ENCODE measurements around the gene RIPOR1.
A peak's percentile ranks its signal among the peaks of the same experiment; 100 is the strongest.

The RIPOR1 gene

DNA sequence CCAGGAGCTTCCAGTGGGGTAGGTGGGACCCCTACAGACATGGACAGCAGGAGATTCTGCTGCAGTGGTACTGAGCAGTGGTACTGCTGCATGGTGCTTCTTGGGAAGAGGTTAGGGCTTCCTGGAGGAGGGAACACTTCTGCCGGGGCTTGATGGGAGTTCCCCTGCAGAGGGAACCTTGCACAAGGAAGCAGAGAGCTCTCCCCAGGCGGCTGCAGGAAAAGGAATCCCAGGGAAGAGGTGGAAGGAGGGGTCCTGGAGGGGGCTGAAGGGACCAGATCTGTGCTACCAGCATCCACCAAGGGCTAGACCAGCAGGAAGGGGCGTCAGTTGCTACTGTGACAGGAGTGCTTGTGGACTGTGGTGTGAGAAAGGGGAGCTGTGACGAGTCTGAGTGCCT, 10.6 kb downstream of the RIPOR1 start:
- no peak for DNase-seq

DNA sequence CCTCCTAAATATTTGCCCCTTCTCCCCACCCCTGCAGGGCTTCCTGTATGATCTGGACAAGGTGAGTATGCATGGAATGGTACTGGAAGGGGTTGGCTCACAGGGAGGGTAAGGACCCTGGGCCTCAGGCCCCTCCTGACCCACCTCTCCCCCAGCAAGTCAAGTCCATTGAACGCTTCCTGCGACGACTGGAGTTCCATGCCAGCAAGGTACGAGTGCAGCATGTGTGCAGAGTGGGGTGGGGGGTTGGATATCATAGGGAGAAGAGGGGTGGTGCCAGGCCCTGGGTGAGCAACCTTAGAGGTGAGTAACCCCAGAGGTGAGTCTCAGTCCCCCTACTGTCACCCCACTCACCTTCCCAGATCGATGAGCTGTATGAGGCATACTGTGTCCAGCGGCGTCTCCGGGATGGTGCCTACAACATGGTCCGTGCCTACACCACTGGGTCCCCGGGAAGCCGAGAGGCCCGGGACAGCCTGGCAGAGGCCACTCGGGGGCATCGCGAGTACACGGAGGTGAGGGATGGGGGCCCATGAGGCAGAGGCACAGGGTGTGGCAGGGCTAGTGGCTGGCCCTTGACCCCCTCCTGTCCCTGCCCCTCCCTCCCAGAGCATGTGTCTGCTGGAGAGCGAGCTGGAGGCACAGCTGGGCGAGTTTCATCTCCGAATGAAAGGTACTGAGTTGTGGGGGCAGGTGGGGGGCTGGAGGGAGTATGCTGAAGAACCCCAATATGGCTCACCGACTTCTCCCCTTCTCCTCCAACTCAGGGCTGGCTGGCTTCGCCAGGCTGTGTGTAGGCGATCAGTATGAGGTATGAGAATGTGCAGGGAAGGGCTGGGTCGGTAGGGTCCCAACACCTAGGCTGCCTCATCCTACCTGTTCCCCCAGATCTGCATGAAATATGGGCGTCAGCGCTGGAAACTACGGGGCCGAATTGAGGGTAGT, 11.3 kb downstream of the RIPOR1 start:
- DNase-seq = peak in 1 of 56 donors; percentile 20

- no peak for DNase-seq
Measured at GRCh38 chr16:67540756-67541155, 12.1 kb downstream of the RIPOR1 start.

- no peak for DNase-seq
Measured at GRCh38 chr16:67541391-67542263, 13.0 kb downstream of the RIPOR1 start.

DNA sequence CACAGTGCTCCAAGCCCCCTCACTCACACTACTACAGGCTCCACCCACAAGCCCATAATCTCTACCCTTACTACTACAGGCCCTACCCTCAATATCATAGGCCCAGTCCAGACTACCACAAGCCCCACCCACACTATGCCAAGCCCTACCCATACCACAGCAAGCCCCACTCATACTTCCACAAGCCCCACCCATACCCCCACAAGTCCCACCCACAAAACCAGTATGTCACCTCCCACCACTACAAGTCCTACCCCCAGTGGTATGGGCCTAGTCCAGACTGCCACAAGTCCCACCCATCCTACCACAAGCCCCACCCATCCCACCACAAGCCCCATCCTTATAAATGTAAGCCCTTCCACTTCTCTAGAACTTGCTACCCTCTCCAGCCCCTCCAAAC, 13.8 kb downstream of the RIPOR1 start:
- DNase-seq = peak in 1 of 56 donors; percentile 34

GRCh38 chr16:67543036-67543435, 14.4 kb downstream of the RIPOR1 start:
- DNase-seq = no peak

DNA sequence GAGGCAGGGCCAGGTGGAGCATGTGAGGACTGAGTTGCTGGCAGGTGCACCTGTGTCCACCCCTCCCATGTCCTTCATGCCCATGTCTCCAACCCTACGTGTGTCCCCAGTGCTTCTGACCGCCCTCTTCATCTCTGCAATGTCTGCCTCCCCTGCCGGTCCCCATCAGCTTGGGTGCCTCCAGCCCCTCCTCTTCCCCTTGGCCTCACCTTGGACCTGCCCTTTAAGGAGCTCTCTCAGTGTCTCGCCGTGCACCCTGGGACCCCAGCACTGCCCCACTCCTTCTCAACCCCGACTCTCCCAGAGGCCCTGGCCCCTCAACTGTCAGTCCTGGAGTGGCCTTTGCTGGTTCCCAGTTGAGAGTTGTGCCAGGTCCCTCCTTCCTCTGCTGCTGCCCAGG, 15.0 kb downstream of the RIPOR1 start:
- DNase-seq = no peak

DNA sequence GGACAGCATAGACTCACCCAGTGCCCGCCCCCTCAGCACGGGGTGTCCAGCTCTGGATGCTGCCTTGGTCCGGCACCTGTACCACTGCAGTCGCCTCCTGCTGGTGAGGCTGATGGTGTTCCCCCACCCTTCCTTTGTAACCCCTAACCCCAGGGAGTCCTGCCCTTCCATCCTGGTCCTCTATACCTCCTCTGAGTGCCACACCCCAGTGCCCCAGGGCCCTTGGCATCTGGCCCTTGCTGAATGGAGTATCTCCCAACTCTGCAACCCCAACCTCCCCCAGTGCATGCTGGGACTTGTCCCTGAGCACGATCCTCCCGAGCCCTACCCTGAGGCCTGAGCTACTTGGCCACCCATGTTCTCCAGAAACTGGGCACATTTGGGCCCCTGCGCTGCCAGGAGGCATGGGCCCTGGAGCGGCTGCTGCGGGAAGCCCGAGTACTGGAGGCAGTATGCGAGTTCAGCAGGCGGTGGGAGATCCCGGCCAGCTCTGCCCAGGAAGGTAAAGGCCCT, 15.8 kb downstream of the RIPOR1 start:
- DNase-seq = no peak

DNA sequence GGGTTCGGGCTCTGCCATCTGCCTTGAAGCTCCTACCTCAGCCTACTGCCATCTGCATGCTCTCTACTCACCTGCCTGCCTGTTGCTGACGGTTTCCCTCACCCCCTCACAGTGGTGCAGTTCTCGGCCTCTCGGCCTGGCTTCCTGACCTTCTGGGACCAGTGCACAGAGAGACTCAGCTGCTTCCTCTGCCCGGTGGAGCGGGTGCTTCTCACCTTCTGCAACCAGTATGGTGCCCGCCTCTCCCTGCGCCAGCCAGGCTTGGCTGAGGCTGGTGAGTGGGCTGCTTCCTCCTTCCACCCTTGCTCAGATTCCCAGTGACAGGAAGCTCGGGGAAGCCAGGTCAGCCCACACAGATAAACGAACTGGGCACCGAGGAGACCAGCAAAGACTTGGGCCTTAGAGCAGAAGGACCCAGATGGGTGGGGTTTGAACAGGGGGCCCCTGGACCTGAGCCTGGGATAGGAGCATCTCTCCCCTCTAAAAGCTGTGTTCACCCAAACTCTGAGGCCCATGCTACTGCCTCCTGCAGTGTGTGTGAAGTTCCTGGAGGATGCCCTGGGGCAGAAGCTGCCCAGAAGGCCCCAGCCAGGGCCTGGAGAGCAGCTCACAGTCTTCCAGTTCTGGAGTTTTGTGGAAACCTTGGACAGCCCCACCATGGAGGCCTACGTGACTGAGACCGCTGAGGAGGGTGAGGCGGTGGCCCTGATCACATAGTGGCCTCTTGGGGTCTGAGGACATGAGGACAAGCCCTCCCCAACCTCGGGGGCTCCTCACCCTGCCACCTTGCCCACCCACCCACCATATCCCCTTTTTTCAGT, 16.4 kb downstream of the RIPOR1 start:
- DNase-seq = no peak

DNA sequence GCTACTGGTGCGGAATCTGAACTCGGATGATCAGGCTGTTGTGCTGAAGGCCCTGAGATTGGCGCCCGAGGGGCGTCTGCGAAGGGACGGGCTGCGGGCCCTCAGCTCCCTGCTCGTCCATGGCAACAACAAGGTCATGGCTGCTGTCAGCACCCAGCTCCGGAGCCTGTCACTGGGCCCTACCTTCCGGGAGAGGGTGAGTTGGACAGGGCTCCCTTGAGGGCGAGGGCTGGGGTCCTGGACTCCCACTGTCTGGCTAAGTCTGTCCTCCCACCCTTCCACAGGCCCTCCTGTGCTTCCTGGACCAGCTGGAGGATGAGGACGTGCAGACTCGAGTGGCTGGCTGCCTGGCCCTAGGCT, 17.0 kb downstream of the RIPOR1 start:
- no peak for DNase-seq

GRCh38 chr16:67546091-67546501, 17.5 kb downstream of the RIPOR1 start:
- no peak for DNase-seq

DNA sequence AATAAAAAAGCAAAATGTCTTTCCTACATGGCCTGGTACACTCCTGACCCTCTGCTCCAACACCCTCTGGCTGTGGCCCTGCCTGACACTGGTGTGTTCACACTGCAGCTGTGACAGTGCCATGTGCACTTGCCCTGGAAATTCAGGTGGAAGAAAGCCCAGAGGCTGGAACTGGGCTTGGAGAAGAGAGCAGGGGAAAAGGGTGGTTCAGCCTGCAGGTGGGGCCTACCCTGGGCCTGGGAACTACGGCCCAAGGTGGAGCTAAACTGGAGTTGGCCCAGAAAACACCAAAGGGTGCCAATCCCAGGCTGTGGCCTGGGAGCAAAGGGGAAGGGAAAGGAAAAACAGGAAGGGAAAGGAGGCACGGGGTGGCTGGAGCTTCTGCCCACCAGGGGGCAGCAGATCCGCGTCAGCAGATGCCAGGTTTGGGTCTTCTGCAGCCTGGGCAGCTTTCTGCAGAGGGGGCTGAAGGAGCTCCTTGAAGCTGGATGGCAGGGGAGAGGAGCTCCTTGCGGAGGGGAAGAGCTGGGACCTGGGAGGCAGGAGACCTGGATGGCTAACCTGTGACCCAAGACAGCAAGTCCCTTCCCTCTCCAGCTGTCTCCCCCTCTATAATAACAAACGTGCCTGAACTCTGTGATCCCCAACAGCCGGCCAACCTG, 18.3 kb downstream of the RIPOR1 start:
- DNase-seq = peak in 37 of 56 donors; percentile 12 to 74 (median 45)

DNA sequence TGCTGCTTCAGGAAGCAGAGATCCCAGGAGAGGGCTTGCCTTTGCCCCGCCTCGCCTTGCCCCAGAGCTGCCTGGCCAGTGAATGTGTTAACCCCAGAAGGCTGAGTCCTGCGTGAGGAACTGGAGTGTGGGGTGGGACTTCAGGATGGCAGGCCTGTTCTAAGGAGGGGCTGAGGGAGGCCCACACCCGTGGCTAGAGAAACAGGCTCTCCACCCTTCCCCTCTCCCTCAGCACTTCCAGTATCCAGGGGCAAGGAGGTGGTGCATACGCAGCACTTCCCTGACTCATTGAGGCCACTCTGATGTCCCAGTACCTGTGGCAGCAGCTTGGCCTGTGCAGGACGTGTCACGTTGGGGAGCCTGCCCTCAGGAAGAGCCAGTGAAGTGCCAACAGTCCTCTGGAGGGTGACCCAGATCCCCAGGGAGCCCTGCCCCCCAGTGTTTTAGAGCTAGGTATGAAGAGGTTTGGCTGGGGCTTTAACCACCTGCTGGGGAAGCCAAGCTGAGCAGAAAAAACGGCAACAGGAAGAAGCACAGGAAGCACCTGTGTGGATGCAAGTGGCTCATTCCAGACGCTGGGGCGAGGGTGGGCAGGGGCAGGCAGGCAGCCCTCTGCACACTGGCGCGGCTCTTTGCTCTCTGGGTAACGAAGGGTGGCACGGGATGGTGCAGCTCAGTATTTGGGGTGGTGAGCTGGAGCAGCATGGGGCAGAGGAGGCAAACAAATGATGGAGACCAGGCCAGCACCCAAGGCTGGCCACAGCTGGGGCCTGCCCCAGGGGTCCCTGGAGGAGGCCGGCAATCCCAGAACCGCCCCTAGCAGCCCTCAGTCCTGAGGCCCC, 19.0 kb downstream of the RIPOR1 start:
- DNase-seq = no peak

DNA sequence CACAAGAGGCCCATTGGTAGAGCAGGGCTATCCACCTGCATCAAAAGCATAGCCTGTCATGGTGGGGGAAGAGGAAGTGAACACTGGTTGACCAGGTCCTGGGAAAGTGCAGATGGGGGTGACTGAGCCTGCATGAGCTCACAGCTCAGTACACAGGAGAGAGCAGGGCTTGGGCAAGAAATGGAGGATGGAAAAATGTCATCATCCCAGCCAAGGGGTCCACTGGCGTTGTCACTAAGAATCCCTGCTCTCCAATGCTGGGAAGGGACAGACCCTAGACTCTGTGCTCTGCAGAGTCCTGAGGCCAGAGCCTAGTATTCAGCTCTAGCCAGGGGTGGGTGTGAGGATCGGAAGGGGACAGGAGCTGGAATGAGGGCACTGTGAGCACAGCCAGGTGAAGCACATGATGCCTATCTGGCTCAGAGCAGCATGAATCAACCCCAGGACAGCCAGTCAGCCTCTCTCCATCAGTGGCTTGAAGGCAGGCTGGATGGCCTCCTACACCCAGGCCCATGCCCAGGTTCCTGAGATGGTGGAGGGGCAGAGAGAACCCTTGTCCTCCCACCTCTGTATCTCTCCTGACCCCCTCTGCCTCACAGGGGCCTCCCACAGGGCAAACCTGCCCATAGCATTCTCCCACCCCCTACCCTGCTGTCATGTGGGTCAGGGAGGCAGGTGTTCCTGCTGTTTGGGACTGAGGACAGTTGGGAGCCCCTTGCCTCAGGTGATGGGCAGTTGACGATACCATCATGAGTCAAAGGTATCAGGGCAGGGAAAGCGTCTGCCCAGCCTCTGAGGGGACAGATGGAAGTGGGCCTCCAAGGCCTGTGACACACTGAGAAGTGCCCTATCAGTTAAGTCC, 19.9 kb downstream of the RIPOR1 start:
- no peak for DNase-seq

DNA sequence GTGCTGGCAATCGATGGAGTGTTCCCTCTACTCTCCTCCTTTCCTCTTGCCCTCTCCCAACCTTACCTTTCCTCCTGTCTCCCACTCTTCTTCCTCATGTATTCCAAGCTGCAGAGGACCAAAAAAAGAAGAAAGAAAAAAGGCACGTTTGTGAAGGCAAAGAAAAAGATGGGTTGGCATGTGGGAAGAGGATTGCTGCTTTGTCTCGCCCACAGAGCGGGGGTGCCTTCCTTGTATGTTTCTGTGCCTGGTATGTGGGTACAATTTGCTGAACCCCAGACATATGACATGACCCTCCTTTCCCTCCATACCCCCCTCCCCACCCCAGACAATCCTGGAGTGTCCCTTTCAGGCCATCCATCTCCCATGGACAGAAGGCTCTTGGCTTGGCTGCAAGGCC, 20.6 kb downstream of the RIPOR1 start:
- DNase-seq = peak in 2 of 56 donors; percentile 24 to 31

GRCh38 chr16:67549936-67550335, 21.3 kb downstream of the RIPOR1 start:
- DNase-seq = no peak

DNA sequence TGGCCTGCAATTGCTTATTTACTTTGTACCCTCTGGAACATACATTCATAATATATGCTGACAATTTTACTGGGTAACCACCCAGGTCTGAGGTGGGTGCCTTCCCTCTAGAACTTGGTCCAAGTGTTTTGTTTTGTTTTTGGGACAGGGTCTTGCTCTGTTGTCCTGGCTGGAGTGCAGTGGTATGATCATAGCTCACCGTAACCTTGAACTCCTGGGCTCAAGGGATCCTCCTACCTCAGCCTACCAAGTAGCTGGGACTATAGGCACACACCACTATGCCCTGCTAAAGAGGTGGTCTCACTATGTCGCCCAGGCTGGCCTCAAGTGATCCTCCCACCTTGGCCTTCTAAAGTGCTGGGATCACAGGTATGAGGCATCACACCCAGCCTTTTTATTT, 22.5 kb downstream of the RIPOR1 start:
- DNase-seq = no peak

DNA sequence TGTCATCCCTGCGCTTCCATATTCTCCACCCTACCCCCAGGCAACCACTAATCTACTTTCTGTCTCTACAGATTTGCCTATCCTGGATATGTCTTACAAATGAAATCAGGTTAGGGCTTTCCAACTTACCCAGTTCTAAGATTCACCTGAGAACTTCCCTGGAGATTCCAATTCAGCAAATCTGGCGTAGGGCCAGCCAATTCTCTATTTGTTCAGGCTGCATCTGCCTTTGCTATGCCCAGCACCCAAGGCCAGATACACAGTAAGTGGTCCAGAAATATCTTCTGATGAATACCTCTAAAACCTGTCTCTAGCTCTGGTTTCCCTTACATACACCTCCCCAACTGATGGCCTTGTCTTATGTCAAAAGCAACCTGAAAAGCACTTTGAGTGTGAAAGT, 23.3 kb downstream of the RIPOR1 start:
- no peak for DNase-seq

DNA sequence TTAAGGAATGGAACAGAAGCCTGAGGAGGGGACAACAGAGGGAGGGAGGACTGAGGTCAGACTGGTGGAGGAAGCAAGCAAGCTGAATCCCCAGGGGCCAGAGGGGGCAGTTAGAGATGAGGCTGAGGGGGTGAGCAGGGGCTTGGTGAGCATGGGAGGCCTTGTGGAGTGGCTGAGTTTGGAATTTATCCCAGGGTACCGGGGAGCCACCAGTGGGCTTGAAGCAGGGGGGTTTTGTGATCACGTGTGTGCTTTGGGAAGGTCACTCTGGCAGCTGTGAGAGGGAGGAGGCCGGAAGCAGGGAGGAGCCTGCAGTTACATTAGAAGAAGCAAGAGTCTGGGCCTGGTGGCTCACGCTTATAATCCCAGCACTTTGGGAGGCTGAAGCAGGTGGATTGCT, 23.8 kb downstream of the RIPOR1 start:
- DNase-seq = no peak
